HEK293 (cell line): ENCODE results near the gene MATCAP1.

Experiments
- CTCF ChIA-PET: fragments of 350-600 bp; formaldehyde crosslinking; extraction: SDS; loops from one replicate; lab custom pipeline; 2021; ENCODE audit warnings: antibody characterized with exemption; lab: Yijun Ruan, JAX
- POLR2A ChIA-PET: fragments of 300-600 bp; formaldehyde crosslinking; extraction: SDS; loops from one replicate; lab custom pipeline; 2020; ENCODE audit warnings: antibody characterized with exemption, inconsistent platforms; lab: Yijun Ruan, JAX
- H3K27ac ChIP-seq: fragments of 200-500 bp; sonication (Bioruptor generic); 2 replicates; pipeline ENCODE4 v1.5.1; 2014; ENCODE audit warnings: low read depth, low read length, control low read depth, inconsistent platforms; ENCODE audit errors: extremely low read depth
- H3K36me3 ChIP-seq, 2 experiments: fragments of 200-500 bp in 1 of 2; sonication (Bioruptor generic) in 1 of 2; 1 replicate in 1 of 2; 2 replicates in 1 of 2; pipeline ENCODE4 v1.5.1; 2014 to 2017; ENCODE audit warnings: inconsistent platforms in 2 of 2, low read length in 2 of 2; ENCODE audit not compliant: control insufficient read depth in 2 of 2, insufficient read depth in 1 of 2
- H3K4me1 ChIP-seq: fragments of 200-500 bp; sonication (Bioruptor generic); 2 replicates; pipeline ENCODE4 v1.5.1; 2014; ENCODE audit warnings: mild to moderate bottlenecking, low read length, inconsistent platforms; ENCODE audit not compliant: control insufficient read depth, insufficient read depth
- H3K4me3 ChIP-seq: 2 replicates; pipeline ENCODE4 v1.5.1; 2011; ENCODE audit warnings: low read depth, mild to moderate bottlenecking, control low read depth, low read length, moderate library complexity
- H3K9me3 ChIP-seq: fragments of 200-500 bp; sonication (Bioruptor generic); 2 replicates; pipeline ENCODE4 v1.5.1; 2014; ENCODE audit warnings: low read depth, low read length, inconsistent platforms; ENCODE audit not compliant: control insufficient read depth, insufficient read depth
- ELK4 ChIP-seq: IDR thresholded peaks from 2 replicates; pipeline ENCODE4 v1.6.1; 2011; ENCODE audit warnings: mild to moderate bottlenecking, low read depth, low read length, borderline replicate concordance
- GLIS1 ChIP-seq: fragments of 450-650 bp; formaldehyde crosslinking; IDR thresholded peaks from 2 replicates; pipeline ENCODE4 v1.5.1; 2016; ENCODE audit warnings: missing biosample characterization, missing genetic modification characterization
- OSR2 ChIP-seq: fragments of 450-650 bp; formaldehyde crosslinking; IDR thresholded peaks from 2 replicates; pipeline ENCODE4 v1.5.1; 2016; ENCODE audit warnings: missing biosample characterization, missing genetic modification characterization
- PRDM10 ChIP-seq: fragments of 450-650 bp; formaldehyde crosslinking; IDR thresholded peaks from 2 replicates; pipeline ENCODE4 v1.5.1; 2016; ENCODE audit warnings: missing biosample characterization, missing genetic modification characterization
- PRDM6 ChIP-seq: fragments of 450-650 bp; formaldehyde crosslinking; IDR thresholded peaks from 2 replicates; pipeline ENCODE4 v1.5.1; 2017; ENCODE audit warnings: missing biosample characterization, missing genetic modification characterization
- REST ChIP-seq: fragments of 450-650 bp; formaldehyde crosslinking; IDR thresholded peaks from 2 replicates; pipeline ENCODE4 v1.5.1; 2016; ENCODE audit warnings: missing biosample characterization, missing genetic modification characterization
- SP7 ChIP-seq: fragments of 450-650 bp; formaldehyde crosslinking; IDR thresholded peaks from 2 replicates; pipeline ENCODE4 v1.5.1; 2016; ENCODE audit warnings: missing biosample characterization, missing genetic modification characterization
- ZNF140 ChIP-seq: fragments of 450-650 bp; formaldehyde crosslinking; IDR thresholded peaks from 2 replicates; pipeline ENCODE4 v1.5.1; 2016; ENCODE audit warnings: missing biosample characterization, missing genetic modification characterization
- ZNF155 ChIP-seq: fragments of 450-650 bp; formaldehyde crosslinking; IDR thresholded peaks from 2 replicates; pipeline ENCODE4 v1.5.1; 2016; ENCODE audit warnings: missing biosample characterization, missing genetic modification characterization
- ZNF18 ChIP-seq: fragments of 450-650 bp; formaldehyde crosslinking; IDR thresholded peaks from 2 replicates; pipeline ENCODE4 v1.5.1; 2016; ENCODE audit warnings: missing biosample characterization, missing genetic modification characterization
- ZNF248 ChIP-seq: fragments of 450-650 bp; formaldehyde crosslinking; IDR thresholded peaks from 2 replicates; pipeline ENCODE4 v1.5.1; 2017; ENCODE audit warnings: missing biosample characterization, missing genetic modification characterization
- ZNF274 ChIP-seq, 2 experiments: fragments of 200-500 bp in 1 of 2; fragments of 450-650 bp in 1 of 2; sonication (Bioruptor generic) in 1 of 2; formaldehyde crosslinking in 1 of 2; IDR thresholded peaks; 2 replicates each; pipeline versions ENCODE4 v1.5.1 to v1.6.1; 2014 to 2016; ENCODE audit warnings: borderline replicate concordance in 1 of 2, inconsistent platforms in 1 of 2, low read length in 1 of 2, missing biosample characterization in 1 of 2, missing genetic modification characterization in 1 of 2
- ZNF366 ChIP-seq: fragments of 450-650 bp; formaldehyde crosslinking; conservative IDR thresholded peaks from 2 replicates; pipeline ENCODE4 v1.5.1; 2016; ENCODE audit warnings: missing biosample characterization, missing genetic modification characterization
- ZNF501 ChIP-seq: fragments of 450-650 bp; formaldehyde crosslinking; IDR thresholded peaks from 2 replicates; pipeline ENCODE4 v1.5.1; 2016; ENCODE audit warnings: missing biosample characterization, missing genetic modification characterization
- ZNF530 ChIP-seq: fragments of 450-650 bp; formaldehyde crosslinking; IDR thresholded peaks from 2 replicates; pipeline ENCODE4 v1.5.1; 2016; ENCODE audit warnings: low read depth, missing biosample characterization, missing genetic modification characterization
- ZNF555 ChIP-seq: fragments of 450-650 bp; formaldehyde crosslinking; conservative IDR thresholded peaks from 2 replicates; pipeline ENCODE4 v1.5.1; 2017; ENCODE audit warnings: missing biosample characterization, mild to moderate bottlenecking, missing genetic modification characterization, inconsistent platforms
- ZNF571 ChIP-seq: fragments of 450-650 bp; formaldehyde crosslinking; IDR thresholded peaks from 2 replicates; pipeline ENCODE4 v1.5.0; 2017; ENCODE audit warnings: missing biosample characterization, missing genetic modification characterization
- ZNF610 ChIP-seq: fragments of 450-650 bp; formaldehyde crosslinking; IDR thresholded peaks from 2 replicates; pipeline ENCODE4 v1.5.1; 2016; ENCODE audit warnings: missing biosample characterization, missing genetic modification characterization, borderline replicate concordance
- ZNF623 ChIP-seq: fragments of 450-650 bp; formaldehyde crosslinking; IDR thresholded peaks from 2 replicates; pipeline ENCODE4 v1.5.1; 2016; ENCODE audit warnings: missing biosample characterization, missing genetic modification characterization
- ZNF639 ChIP-seq: fragments of 450-650 bp; formaldehyde crosslinking; IDR thresholded peaks from 2 replicates; pipeline ENCODE4 v1.5.1; 2016; ENCODE audit warnings: missing biosample characterization, missing genetic modification characterization
- ZNF654 ChIP-seq: fragments of 450-650 bp; formaldehyde crosslinking; IDR thresholded peaks from 2 replicates; pipeline ENCODE4 v1.5.1; 2016; ENCODE audit warnings: low read depth, missing biosample characterization, missing genetic modification characterization
- ZNF707 ChIP-seq: fragments of 450-650 bp; formaldehyde crosslinking; IDR thresholded peaks from 2 replicates; pipeline ENCODE4 v1.5.1; 2016; ENCODE audit warnings: missing biosample characterization, missing genetic modification characterization
- ZNF768 ChIP-seq: fragments of 450-650 bp; formaldehyde crosslinking; IDR thresholded peaks from 2 replicates; pipeline ENCODE4 v1.5.1; 2018; ENCODE audit warnings: missing biosample characterization, mild to moderate bottlenecking, missing genetic modification characterization
- ZXDB ChIP-seq: fragments of 450-650 bp; formaldehyde crosslinking; IDR thresholded peaks from 2 replicates; pipeline ENCODE4 v1.5.1; 2016; ENCODE audit warnings: missing biosample characterization, missing genetic modification characterization

Gene MATCAP1

GRCh38 chr16:67191995-67192681 is 8.4 kb upstream of the MATCAP1 start, which contains the start of gene E2F4:
TSS of gene E2F4 (plus strand) at chr16:67192155. CDS start at chr16:67192228, 73 bp downstream.
- CTCF ChIA-PET, result interaction anchor here (0.7 to 1.6 kb wide), 4 partner anchors 29 to 214 kb away, joined by 3 to 6 read pairs (median 4); no protein-coding TSS in a partner anchor
- Histone ChIP-seq H3K4me3 (peak within 1 kb of the TSS; percentile 81), H3K36me3 (peaks cover 7 to 44% of the 10 kb centered on the region in 2 experiments; a peak in 2 of 3 replicates), H3K27ac (peak within 1 kb of the TSS; percentile 61), H3K9me3 (no peaks in the 10 kb centered on the region), H3K4me1 (peaks cover 7% of the 10 kb centered on the region)
- POLR2A ChIA-PET, result interaction anchor here (0.8 to 1.7 kb wide), 6 partner anchors 9 to 173 kb away, joined by 3 to 6 read pairs (median 4); partner anchors contain the start of genes MATCAP1 and TMEM208
- TF ChIP-seq ZNF639, result no peak
- no peak for TF ChIP-seq ZNF140 (tag by site-specific recombination)
- no peak for TF ChIP-seq ZNF18
- no peak for TF ChIP-seq ZNF707
- TF ChIP-seq ZNF555 (tag by site-specific recombination), result no peak
- no peak for TF ChIP-seq REST (tag by site-specific recombination)
- TF ChIP-seq ZNF274 (IDR thresholded peaks at IDR 0.05; ENCODE audit: low read length), result no peak
- TF ChIP-seq ZNF274 (tag by site-specific recombination; IDR thresholded peaks at IDR 0.05; ENCODE audit: borderline replicate concordance), result no peak
- no peak for TF ChIP-seq ZNF501
- TF ChIP-seq OSR2 (tag by site-specific recombination), result no peak; the same call in 1 of the 2 replicates
- TF ChIP-seq ZNF623 (tag by site-specific recombination), result no peak
- no peak for TF ChIP-seq ZNF248 (tag by site-specific recombination)
- no peak for TF ChIP-seq ZNF654 (tag by site-specific recombination)
- TF ChIP-seq ZNF155 (tag by site-specific recombination), result no peak
- 0 out of 2 replicates have a peak, but pooled peaks have one; percentile 12 for TF ChIP-seq SP7
- 0 out of 2 replicates have a peak, but pooled peaks have one; percentile 34 for TF ChIP-seq ZXDB (tag by site-specific recombination)
- TF ChIP-seq ZNF610 (tag by site-specific recombination), result no peak
- no peak for TF ChIP-seq GLIS1 (tag by site-specific recombination)
- TF ChIP-seq ZNF530 (tag by site-specific recombination), result no peak
- TF ChIP-seq ELK4, result no peak; the same call in 1 of the 2 replicates
- no peak for TF ChIP-seq ZNF571
- no peak for TF ChIP-seq PRDM6
- no peak for TF ChIP-seq ZNF366 (tag by site-specific recombination)
- TF ChIP-seq PRDM10, result no peak
- TF ChIP-seq ZNF768 (tag by site-specific recombination), result no peak
